Upper lobe of right lung (tissue), 1 donor: Measurements from ENCODE around the gene PKD1. TPM values are rescaled to one million over a fixed set of nuclear protein-coding genes. Genes with fewer than 3 reads are reported as not detected.
"Not testable (repeated sequence)": the region's sequence is repeated elsewhere in the genome, so short reads cannot be mapped to it uniquely, and the experiment has no call there.

Source experiments
- ATAC-seq: fragments of 200-7000 bp; cut with Tn5 transposase; one replicate; pipeline ENCODE4 v1.9.1; 2020; ENCODE audit warnings: mild to moderate bottlenecking, moderate library complexity
- DNase-seq: peaks from one replicate; pipeline ENCODE4 v3.0.0-alpha.2; 2020
- H3K27ac ChIP-seq: fragments of 200-600 bp; one replicate; pipeline ENCODE4 v1.8.0; 2022
- H3K27me3 ChIP-seq: fragments of 200-600 bp; one replicate; pipeline ENCODE4 v1.8.0; 2022; ENCODE audit warnings: mild to moderate bottlenecking
- H3K36me3 ChIP-seq: fragments of 200-600 bp; one replicate; pipeline ENCODE4 v1.8.0; 2022
- H3K4me1 ChIP-seq: fragments of 200-600 bp; one replicate; pipeline ENCODE4 v1.8.0; 2022
- H3K4me3 ChIP-seq: fragments of 200-600 bp; one replicate; pipeline ENCODE4 v1.8.0; 2022; ENCODE audit warnings: mild to moderate bottlenecking
- H3K9me3 ChIP-seq: fragments of 200-600 bp; one replicate; pipeline ENCODE4 v1.8.0; 2022
- intact Hi-C: fragments of 100-400 bp; cut with DNase I; formaldehyde crosslinking; loops from one replicate; pipeline ENCODE4 v1.11.0; 2022
- long read RNA-seq: library from polyadenylated mRNA; unstranded; transcript quantifications from one replicate; pipeline ENCODE4 v2.0.0, GENCODE V29; 2021
- total RNA-seq: library from RNA; stranded (reverse); fragmentation: NEBNext Ultra II Directional; extraction: Animal tissue kit (Norgen Biotek cat#: 25700); gene quantifications from one replicate; pipeline ENCODE4 v1.2.1, GENCODE V29; 2021
- TF ChIP-seq, protein P1 (sequence below): fragments of 200-600 bp; IDR thresholded peaks from one replicate; pipeline ENCODE4 v1.8.0; 2022; ENCODE audit warnings: antibody characterized with exemption
- donor health status: DM: no; HTN: yes; CAD: no; lungs with severe emphysema.

Gene PKD1
- 84.8 TPM for total RNA-seq
- long read RNA-seq, partial matches to known transcripts = 30 of 45 reads
- long read RNA-seq, other reads (novel, unspliced or antisense) = 13 of 45 reads

DNA sequence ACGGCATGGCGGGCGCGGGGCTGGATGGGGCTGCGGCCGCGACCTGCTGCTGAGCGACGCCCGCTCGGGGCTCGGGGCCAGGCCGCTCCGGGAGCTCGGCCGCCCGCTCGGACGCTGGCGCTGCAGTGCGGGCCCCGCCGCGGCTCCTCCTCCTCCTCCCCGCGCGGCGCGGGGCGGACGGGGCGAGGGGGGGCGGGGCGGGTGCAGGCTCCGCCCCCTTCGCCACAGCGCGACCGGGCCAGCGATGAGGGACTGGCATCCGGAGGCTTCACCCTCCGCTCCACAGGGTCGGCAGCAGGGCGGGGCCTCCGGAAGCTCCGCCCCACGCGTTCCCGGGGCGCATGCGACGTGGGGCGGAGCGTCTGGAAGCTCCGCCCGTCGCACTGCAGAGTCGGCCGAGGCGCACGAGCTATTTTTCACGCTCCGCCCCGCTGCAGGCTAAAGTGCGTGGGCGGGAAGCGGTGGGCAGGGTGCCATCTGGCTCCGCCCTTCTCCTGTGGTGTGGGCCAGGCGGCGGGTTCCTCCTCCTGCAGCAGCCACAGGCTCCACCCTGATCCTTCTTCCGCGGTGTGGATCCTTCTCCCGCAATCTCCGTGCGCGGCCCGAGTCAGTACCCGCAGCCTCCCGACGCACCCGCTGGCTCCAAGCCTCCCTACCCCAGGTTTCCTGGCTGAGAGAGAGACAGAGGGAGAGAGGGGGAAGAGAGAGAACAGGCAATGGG is at the start of gene PKD1:
Gene PKD1, minus strand, starts transcription at position 129 of the 721 bp plus-strand sequence. CDS start 209 bp downstream, outside the sequence.
- H3K36me3 ChIP-seq, H3K27me3 ChIP-seq, intact Hi-C loops, H3K4me1 ChIP-seq, H3K9me3 ChIP-seq: not testable (repeated sequence)
- H3K27ac ChIP-seq = peak within 1 kb of the TSS; percentile 42
- peak within 1 kb of the TSS; percentile 54 for H3K4me3 ChIP-seq
- ATAC-seq (peak; percentile 91), DNase-seq (peak; percentile 99)

DNA sequence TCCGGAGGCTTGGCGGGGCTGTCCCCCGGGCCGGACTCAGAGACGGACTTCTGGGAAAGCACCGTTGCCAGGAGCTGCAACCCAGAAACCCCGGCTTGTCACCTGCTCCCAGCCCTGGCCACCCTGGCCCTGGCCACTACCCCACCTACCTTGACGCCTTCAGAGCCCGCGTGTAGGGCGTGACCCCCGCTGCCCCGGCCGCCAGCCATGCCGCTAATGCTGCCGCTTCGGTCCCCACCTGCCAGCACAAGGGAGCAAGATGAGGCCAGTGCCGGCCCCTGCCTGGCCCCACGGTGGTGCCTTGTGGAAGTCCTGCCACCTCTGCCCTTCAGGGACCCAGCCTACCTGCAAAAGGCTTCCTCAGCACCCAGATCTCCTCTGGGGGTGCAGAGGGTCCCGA is 49.3 kb upstream of the PKD1 start:
- intact Hi-C loops = no loop called here
- H3K4me1 ChIP-seq = no peaks in the 10 kb centered on the region
- no peak for ATAC-seq
- TF ChIP-seq, protein P1, sequence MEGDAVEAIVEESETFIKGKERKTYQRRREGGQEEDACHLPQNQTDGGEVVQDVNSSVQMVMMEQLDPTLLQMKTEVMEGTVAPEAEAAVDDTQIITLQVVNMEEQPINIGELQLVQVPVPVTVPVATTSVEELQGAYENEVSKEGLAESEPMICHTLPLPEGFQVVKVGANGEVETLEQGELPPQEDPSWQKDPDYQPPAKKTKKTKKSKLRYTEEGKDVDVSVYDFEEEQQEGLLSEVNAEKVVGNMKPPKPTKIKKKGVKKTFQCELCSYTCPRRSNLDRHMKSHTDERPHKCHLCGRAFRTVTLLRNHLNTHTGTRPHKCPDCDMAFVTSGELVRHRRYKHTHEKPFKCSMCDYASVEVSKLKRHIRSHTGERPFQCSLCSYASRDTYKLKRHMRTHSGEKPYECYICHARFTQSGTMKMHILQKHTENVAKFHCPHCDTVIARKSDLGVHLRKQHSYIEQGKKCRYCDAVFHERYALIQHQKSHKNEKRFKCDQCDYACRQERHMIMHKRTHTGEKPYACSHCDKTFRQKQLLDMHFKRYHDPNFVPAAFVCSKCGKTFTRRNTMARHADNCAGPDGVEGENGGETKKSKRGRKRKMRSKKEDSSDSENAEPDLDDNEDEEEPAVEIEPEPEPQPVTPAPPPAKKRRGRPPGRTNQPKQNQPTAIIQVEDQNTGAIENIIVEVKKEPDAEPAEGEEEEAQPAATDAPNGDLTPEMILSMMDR = no peak
- H3K27ac ChIP-seq = no peak overlapping the region
- no peak for DNase-seq
- no peaks in the 10 kb centered on the region for H3K9me3 ChIP-seq
- no peak overlapping the region for H3K4me3 ChIP-seq
- no peaks in the 10 kb centered on the region for H3K27me3 ChIP-seq
- no peaks in the 10 kb centered on the region for H3K36me3 ChIP-seq

DNA sequence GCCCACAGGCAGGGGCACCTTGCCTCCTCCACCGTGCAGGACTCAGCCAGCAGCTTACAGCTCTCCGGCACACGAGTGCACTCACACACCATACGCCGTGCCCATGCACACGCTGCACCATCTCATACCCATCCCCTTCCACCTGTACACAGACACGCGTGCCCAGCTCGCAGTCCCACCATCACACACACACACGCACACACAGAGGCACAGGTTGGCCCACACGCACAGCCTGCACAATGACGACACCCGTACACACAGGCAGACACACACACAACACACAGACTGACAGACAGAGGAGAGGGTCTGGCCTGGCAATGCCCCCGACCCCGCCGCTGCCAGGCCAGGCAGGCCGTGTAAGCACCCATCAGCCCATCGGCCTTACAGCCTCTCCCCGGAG is 48.6 kb upstream of the PKD1 start:
- ATAC-seq = no peak
- no peaks in the 10 kb centered on the region for H3K9me3 ChIP-seq
- TF ChIP-seq, protein P1 = no peak
- intact Hi-C loops = no loop called here
- no peak for DNase-seq
- no peaks in the 10 kb centered on the region for H3K36me3 ChIP-seq
- H3K27me3 ChIP-seq = no peaks in the 10 kb centered on the region
- no peak overlapping the region for H3K4me3 ChIP-seq
- no peaks in the 10 kb centered on the region for H3K4me1 ChIP-seq
- H3K27ac ChIP-seq = no peak overlapping the region

DNA sequence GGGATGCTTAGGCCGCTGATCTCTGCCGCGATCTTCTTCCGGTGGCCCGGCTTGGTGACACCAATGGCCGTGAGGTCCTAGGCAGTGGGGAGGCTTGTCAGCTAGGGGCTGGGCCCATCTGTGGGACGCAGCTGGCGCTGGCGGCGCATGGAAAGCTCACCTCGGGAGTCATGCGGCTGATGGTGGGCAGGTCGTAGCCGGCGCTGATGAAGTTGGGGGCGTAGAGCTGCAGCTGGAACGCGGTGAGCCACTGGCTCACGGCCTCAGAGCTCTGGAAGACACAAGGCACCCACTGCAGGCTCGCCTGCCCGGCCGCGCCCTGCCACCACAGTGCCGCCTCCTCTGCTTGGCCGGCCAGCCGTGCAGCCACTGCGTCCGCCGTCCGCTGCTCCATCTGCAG is 48.0 kb upstream of the PKD1 start:
- DNase-seq = no peak
- Histone ChIP-seq H3K36me3 (no peaks in the 10 kb centered on the region), H3K4me3 (no peak overlapping the region), H3K27me3 (no peaks in the 10 kb centered on the region), H3K4me1 (no peaks in the 10 kb centered on the region), H3K9me3 (no peaks in the 10 kb centered on the region), H3K27ac (no peak overlapping the region)
- no peak for ATAC-seq
- intact Hi-C loops = no loop called here
- TF ChIP-seq, protein P1 = no peak

GRCh38 chr16:2181952-2182351 is 46.3 kb upstream of the PKD1 start:
- H3K36me3 ChIP-seq = no peaks in the 10 kb centered on the region
- no peak for DNase-seq

More at GRCh38 chr16:2181952-2182351, 46.3 kb upstream of the PKD1 start:
- no peak overlapping the region for H3K27ac ChIP-seq
- TF ChIP-seq, protein P1 = no peak
- no peaks in the 10 kb centered on the region for H3K4me1 ChIP-seq
- no peaks in the 10 kb centered on the region for H3K9me3 ChIP-seq
- H3K27me3 ChIP-seq = no peaks in the 10 kb centered on the region
- H3K4me3 ChIP-seq = no peak overlapping the region
- ATAC-seq = no peak
- intact Hi-C loops = no loop called here
